Breast epithelium (tissue), 4 donors: ENCODE results near the gene KCTD6. TPM values are rescaled to one million over a fixed set of nuclear protein-coding genes. Genes with fewer than 3 reads are reported as not detected.

Experiments used
- DNase-seq, 2 donors: peaks; one replicate each; pipeline ENCODE4 v3.0.0-alpha.2; 2019; ENCODE audit warnings: low spot score in 2 of 2
- H3K27ac ChIP-seq, 2 donors: fragments of 200-600 bp; sonication (generic) in 1 of 2; one replicate each; pipeline ENCODE4 v1.5.1; 2016 to 2019; ENCODE audit warnings: mild to moderate bottlenecking in 1 of 2
- H3K27me3 ChIP-seq, 2 donors: fragments of 200-600 bp; sonication (generic) in 1 of 2; one replicate each; pipeline versions ENCODE4 v1.5.1 to v1.6.0; 2017 to 2019; ENCODE audit warnings: control low read depth in 1 of 2, mild to moderate bottlenecking in 1 of 2
- H3K36me3 ChIP-seq: fragments of 200-600 bp; one replicate; pipeline ENCODE4 v1.5.1; 2019
- H3K4me1 ChIP-seq, 2 donors: fragments of 200-600 bp; sonication (generic); one replicate each; pipeline ENCODE4 v1.5.1; 2016 to 2019; ENCODE audit warnings: control low read depth in 1 of 2
- H3K4me3 ChIP-seq, 3 donors: fragments of 200-600 bp; sonication (generic); 1 replicate in 2 of 3; 2 replicates in 1 of 3; pipeline ENCODE4 v1.5.1; 2016 to 2019; ENCODE audit warnings: mild to moderate bottlenecking in 3 of 3, moderate library complexity in 2 of 3
- H3K9me3 ChIP-seq, 2 donors: fragments of 200-600 bp; sonication (generic) in 1 of 2; one replicate each; pipeline ENCODE4 v1.5.1; 2016 to 2019; ENCODE audit warnings: control low read depth in 1 of 2
- CTCF ChIP-seq, 3 donors: fragments of 450-650 bp; IDR thresholded peaks; one replicate each; pipeline ENCODE4 v1.5.1; 2016 to 2017; ENCODE audit warnings: antibody characterized with exemption in 3 of 3, mild to moderate bottlenecking in 3 of 3, moderate library complexity in 3 of 3
- POLR2A ChIP-seq: fragments of 450-650 bp; IDR thresholded peaks from one replicate; pipeline ENCODE4 v1.6.1; 2016; ENCODE audit warnings: antibody characterized with exemption, mild to moderate bottlenecking, moderate library complexity
- POLR2AphosphoS5 ChIP-seq, 3 donors: sonication (generic); formaldehyde crosslinking; IDR thresholded peaks; one replicate each; pipeline ENCODE4 v1.6.1; 2017; ENCODE audit warnings: antibody characterized with exemption in 3 of 3
- intact Hi-C: fragments of 100-400 bp; cut with DNase I; formaldehyde crosslinking; loops from one replicate; pipeline ENCODE4 v1.15.1; 2023; ENCODE audit warnings: low total_unique reads
- total RNA-seq, 3 donors: library from RNA; depleted of rRNA; stranded (reverse); fragments of >200 nt; gene quantifications; one replicate each; pipeline ENCODE4 v1.1.0, GENCODE V29; 2016

The KCTD6 gene
- 10 to 100 TPM; 15.4 to 30.7 (median 16.3) TPM for total RNA-seq

- Histone ChIP-seq H3K27ac (peak within 1 kb of the TSS; percentile 85 to 93), H3K4me3 (peak within 1 kb of the TSS; percentile 71 to 96 (median 83)), H3K36me3 (no peaks in the 10 kb centered on the region), H3K4me1 (peaks cover 0 to 18% of the 10 kb centered on the region in 2 donors), H3K27me3 (no peaks in the 10 kb centered on the region), H3K9me3 (no peaks in the 10 kb centered on the region)
- TF ChIP-seq CTCF (IDR thresholded peaks at IDR 0.05) (peak in 2 of 3 donors; percentile 15 to 83), POLR2A (no peak), POLR2AphosphoS5 (IDR thresholded peaks at IDR 0.05) (peak in 1 of 3 donors; percentile 46)
- peak; percentile 83 to 91 for DNase-seq
- intact Hi-C loops: no loop called here
These were observed at the start of gene KCTD6 for GRCh38 chr3:58491506-58492402. Gene KCTD6 (plus strand): TSS chr3:58492096. CDS start chr3:58498756, 6,660 bp downstream.

- intact Hi-C loops: no loop called here
- DNase-seq: no peak
- no peaks in the 10 kb centered on the region for H3K27me3 ChIP-seq
These were observed 39.7 kb upstream of the KCTD6 start for GRCh38 chr3:58452176-58452575.

GRCh38 chr3:58459160-58459559 lies 32.7 kb upstream of the KCTD6 start:
- intact Hi-C loops: no loop called here

More at GRCh38 chr3:58452176-58452575, 39.7 kb upstream of the KCTD6 start:
- no peak for TF ChIP-seq CTCF (IDR thresholded peaks at IDR 0.05)
- no peak for TF ChIP-seq POLR2AphosphoS5 (IDR thresholded peaks at IDR 0.05)
- no peak for TF ChIP-seq POLR2A
- Histone ChIP-seq H3K4me1 (no peaks in the 10 kb centered on the region), H3K36me3 (no peaks in the 10 kb centered on the region), H3K9me3 (peaks cover 12 to 21% of the 10 kb centered on the region in 2 donors), H3K4me3 (no peak overlapping the region), H3K27ac (no peak overlapping the region)

GRCh38 chr3:58462829-58463180 lies 29.1 kb upstream of the KCTD6 start:
- TF ChIP-seq CTCF (IDR thresholded peaks at IDR 0.05): no peak
- no peak for TF ChIP-seq POLR2AphosphoS5 (IDR thresholded peaks at IDR 0.05)
- TF ChIP-seq POLR2A: no peak
- Histone ChIP-seq H3K4me1 (no peaks in the 10 kb centered on the region), H3K4me3 (no peak overlapping the region), H3K9me3 (no peaks in the 10 kb centered on the region), H3K27me3 (no peaks in the 10 kb centered on the region), H3K36me3 (no peaks in the 10 kb centered on the region), H3K27ac (no peak overlapping the region)
- no peak for DNase-seq
- intact Hi-C loops: no loop called here

More at GRCh38 chr3:58459160-58459559, 32.7 kb upstream of the KCTD6 start:
- H3K27me3 ChIP-seq: no peaks in the 10 kb centered on the region
- no peak overlapping the region for H3K4me3 ChIP-seq
- TF ChIP-seq CTCF (IDR thresholded peaks at IDR 0.05) (no peak), POLR2AphosphoS5 (IDR thresholded peaks at IDR 0.05) (no peak), POLR2A (no peak)
- H3K36me3 ChIP-seq: no peaks in the 10 kb centered on the region
- no peak overlapping the region for H3K27ac ChIP-seq
- H3K4me1 ChIP-seq: no peaks in the 10 kb centered on the region
- DNase-seq: no peak
- H3K9me3 ChIP-seq: peaks cover 12 to 21% of the 10 kb centered on the region in 2 donors
